SK-N-SH treated with all-trans-retinoic acid at 6 μM for 48 hours (cell line): Measurements from ENCODE around the gene KLHDC7B.

Source experiments
- ATAC-seq: fragments of 200-7000 bp; cut with Tn5 transposase; 3 replicates; pipeline ENCODE4 v1.9.1; 2020; ENCODE audit warnings: mild to moderate bottlenecking, moderate library complexity
- ARNTL ChIP-seq: fragments of 450-650 bp; formaldehyde crosslinking; IDR thresholded peaks from 2 replicates; pipeline ENCODE4 v1.5.0; 2020; ENCODE audit warnings: low read depth, mild to moderate bottlenecking, moderate library complexity, borderline replicate concordance
- BACH2 ChIP-seq: fragments of 250-450 bp; sonication (Bioruptor Pico); IDR thresholded peaks from 2 replicates; pipeline ENCODE4 v1.9.0; 2021; ENCODE audit warnings: mild to moderate bottlenecking, borderline replicate concordance
- CSDC2 ChIP-seq: fragments of 250-450 bp; sonication (Bioruptor Pico); IDR thresholded peaks from 2 replicates; pipeline ENCODE4 v1.5.0; 2020; ENCODE audit warnings: mild to moderate bottlenecking, moderate library complexity
- ESRRG ChIP-seq: fragments of 250-450 bp; sonication (Bioruptor Pico); IDR thresholded peaks from 2 replicates; pipeline ENCODE4 v1.6.1; 2021; ENCODE audit warnings: mild to moderate bottlenecking
- GLIS3 ChIP-seq: fragments of 250-450 bp; sonication (Bioruptor Pico); IDR thresholded peaks from 2 replicates; pipeline ENCODE4 v1.5.0; 2020; ENCODE audit warnings: mild to moderate bottlenecking, moderate library complexity
- ISL1 ChIP-seq: fragments of 250-450 bp; sonication (Bioruptor Pico); IDR thresholded peaks from 2 replicates; pipeline ENCODE4 v2.1.2; 2022; ENCODE audit warnings: mild to moderate bottlenecking, moderate library complexity
- OSR1 ChIP-seq: fragments of 250-450 bp; sonication (Bioruptor Pico); IDR thresholded peaks from 2 replicates; pipeline ENCODE4 v1.8.0; 2022; ENCODE audit warnings: moderate library complexity, mild to moderate bottlenecking, inconsistent platforms
- PPARA ChIP-seq: fragments of 250-450 bp; sonication (Bioruptor Pico); IDR thresholded peaks from 2 replicates; pipeline ENCODE4 v1.5.0; 2020; ENCODE audit warnings: mild to moderate bottlenecking, borderline replicate concordance
- RARB ChIP-seq: fragments of 250-450 bp; sonication (Bioruptor Pico); IDR thresholded peaks from 2 replicates; pipeline ENCODE4 v1.8.0; 2021; ENCODE audit warnings: mild to moderate bottlenecking, moderate library complexity
- SNAI2 ChIP-seq: fragments of 250-450 bp; sonication (Bioruptor Pico); IDR thresholded peaks from 2 replicates; pipeline ENCODE4 v1.5.0; 2020; ENCODE audit warnings: mild to moderate bottlenecking, moderate library complexity
- TCF4 ChIP-seq: fragments of 250-450 bp; sonication (Bioruptor Pico); IDR thresholded peaks from 2 replicates; pipeline ENCODE4 v1.8.0; 2021; ENCODE audit warnings: mild to moderate bottlenecking, moderate library complexity, borderline replicate concordance
- TOX ChIP-seq: fragments of 250-450 bp; sonication (Bioruptor Pico); IDR thresholded peaks from 2 replicates; pipeline ENCODE4 v1.8.0; 2021; ENCODE audit warnings: mild to moderate bottlenecking, moderate library complexity, borderline replicate concordance
- ZC3H10 ChIP-seq: fragments of 250-450 bp; sonication (Bioruptor Pico); IDR thresholded peaks from 2 replicates; pipeline ENCODE4 v1.5.1; 2021; ENCODE audit warnings: mild to moderate bottlenecking, moderate library complexity
- ZFP3 ChIP-seq: fragments of 250-450 bp; sonication (Bioruptor Pico); IDR thresholded peaks from 2 replicates; pipeline ENCODE4 v1.5.0; 2020; ENCODE audit warnings: mild to moderate bottlenecking, moderate library complexity
- ZFP30 ChIP-seq: fragments of 450-650 bp; formaldehyde crosslinking; IDR thresholded peaks from 2 replicates; pipeline ENCODE4 v1.5.0; 2022; ENCODE audit warnings: mild to moderate bottlenecking, moderate library complexity
- ZNF565 ChIP-seq: fragments of 450-650 bp; formaldehyde crosslinking; conservative IDR thresholded peaks from 2 replicates; pipeline ENCODE4 v1.5.0; 2020; ENCODE audit warnings: low read depth, mild to moderate bottlenecking, moderate library complexity
- ZNF70 ChIP-seq: fragments of 450-650 bp; formaldehyde crosslinking; IDR thresholded peaks from 2 replicates; pipeline ENCODE4 v1.5.0; 2020; ENCODE audit warnings: mild to moderate bottlenecking, moderate library complexity
- ZNF8 ChIP-seq: fragments of 450-650 bp; formaldehyde crosslinking; IDR thresholded peaks from 2 replicates; pipeline ENCODE4 v1.5.0; 2020; ENCODE audit warnings: mild to moderate bottlenecking, moderate library complexity
- TF ChIP-seq, protein P1 (sequence below): fragments of 250-450 bp; sonication (Bioruptor Pico); IDR thresholded peaks from 2 replicates; pipeline ENCODE4 v1.5.0; 2020; ENCODE audit warnings: mild to moderate bottlenecking, moderate library complexity
- TF ChIP-seq, protein P2 (sequence below): fragments of 250-450 bp; sonication (Bioruptor Pico); IDR thresholded peaks from 2 replicates; pipeline ENCODE4 v1.8.0; 2020; ENCODE audit warnings: mild to moderate bottlenecking, moderate library complexity, borderline replicate concordance
- TF ChIP-seq, protein P3 (sequence below): fragments of 250-450 bp; sonication (Bioruptor Pico); IDR thresholded peaks from 2 replicates; pipeline ENCODE4 v1.8.0; 2021; ENCODE audit warnings: low read depth, mild to moderate bottlenecking, moderate library complexity, borderline replicate concordance
- TF ChIP-seq, protein P4 (sequence below): fragments of 250-450 bp; sonication (Bioruptor Pico); IDR thresholded peaks from 2 replicates; pipeline ENCODE4 v1.5.1; 2020; ENCODE audit warnings: low read depth, mild to moderate bottlenecking, moderate library complexity
- TF ChIP-seq, protein P5 (sequence below): fragments of 250-450 bp; sonication (Bioruptor Pico); IDR thresholded peaks from 2 replicates; pipeline ENCODE4 v1.5.1; 2021; ENCODE audit warnings: mild to moderate bottlenecking, moderate library complexity

Gene KLHDC7B

DNA sequence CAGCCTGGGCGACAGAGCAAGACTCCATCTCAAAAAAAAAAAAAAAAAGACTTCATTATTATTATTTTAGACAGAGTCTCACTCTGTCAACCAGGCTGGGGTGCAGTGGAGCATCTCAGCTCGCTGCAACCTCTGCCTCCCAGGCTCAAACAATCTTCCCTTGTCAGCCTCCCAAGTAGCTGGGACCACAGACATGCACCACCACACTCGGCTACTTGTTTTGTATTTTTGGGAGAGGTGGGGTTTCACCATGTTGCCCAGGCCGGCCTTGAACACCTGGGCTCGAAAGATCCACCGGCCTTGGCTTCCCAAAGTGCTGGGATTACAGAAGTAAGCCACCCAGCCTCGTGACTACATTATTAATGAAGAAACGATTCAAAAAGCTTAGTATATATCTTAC is 10.6 kb upstream of the KLHDC7B start:
- TF ChIP-seq, protein P1, sequence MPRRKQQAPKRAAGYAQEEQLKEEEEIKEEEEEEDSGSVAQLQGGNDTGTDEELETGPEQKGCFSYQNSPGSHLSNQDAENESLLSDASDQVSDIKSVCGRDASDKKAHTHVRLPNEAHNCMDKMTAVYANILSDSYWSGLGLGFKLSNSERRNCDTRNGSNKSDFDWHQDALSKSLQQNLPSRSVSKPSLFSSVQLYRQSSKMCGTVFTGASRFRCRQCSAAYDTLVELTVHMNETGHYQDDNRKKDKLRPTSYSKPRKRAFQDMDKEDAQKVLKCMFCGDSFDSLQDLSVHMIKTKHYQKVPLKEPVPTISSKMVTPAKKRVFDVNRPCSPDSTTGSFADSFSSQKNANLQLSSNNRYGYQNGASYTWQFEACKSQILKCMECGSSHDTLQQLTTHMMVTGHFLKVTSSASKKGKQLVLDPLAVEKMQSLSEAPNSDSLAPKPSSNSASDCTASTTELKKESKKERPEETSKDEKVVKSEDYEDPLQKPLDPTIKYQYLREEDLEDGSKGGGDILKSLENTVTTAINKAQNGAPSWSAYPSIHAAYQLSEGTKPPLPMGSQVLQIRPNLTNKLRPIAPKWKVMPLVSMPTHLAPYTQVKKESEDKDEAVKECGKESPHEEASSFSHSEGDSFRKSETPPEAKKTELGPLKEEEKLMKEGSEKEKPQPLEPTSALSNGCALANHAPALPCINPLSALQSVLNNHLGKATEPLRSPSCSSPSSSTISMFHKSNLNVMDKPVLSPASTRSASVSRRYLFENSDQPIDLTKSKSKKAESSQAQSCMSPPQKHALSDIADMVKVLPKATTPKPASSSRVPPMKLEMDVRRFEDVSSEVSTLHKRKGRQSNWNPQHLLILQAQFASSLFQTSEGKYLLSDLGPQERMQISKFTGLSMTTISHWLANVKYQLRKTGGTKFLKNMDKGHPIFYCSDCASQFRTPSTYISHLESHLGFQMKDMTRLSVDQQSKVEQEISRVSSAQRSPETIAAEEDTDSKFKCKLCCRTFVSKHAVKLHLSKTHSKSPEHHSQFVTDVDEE (CRISPR knock-in tag), result no peak
- TF ChIP-seq ZNF8 (CRISPR knock-in tag), result no peak
- TF ChIP-seq PPARA, result no peak
- TF ChIP-seq ZNF565 (CRISPR knock-in tag), result no peak
- TF ChIP-seq ESRRG (CRISPR knock-in tag), result no peak
- no peak for TF ChIP-seq ZC3H10 (CRISPR knock-in tag)
- TF ChIP-seq CSDC2 (CRISPR knock-in tag), result no peak
- TF ChIP-seq GLIS3 (CRISPR knock-in tag), result no peak
- TF ChIP-seq ZNF70 (CRISPR knock-in tag), result no peak
- TF ChIP-seq, protein P2, sequence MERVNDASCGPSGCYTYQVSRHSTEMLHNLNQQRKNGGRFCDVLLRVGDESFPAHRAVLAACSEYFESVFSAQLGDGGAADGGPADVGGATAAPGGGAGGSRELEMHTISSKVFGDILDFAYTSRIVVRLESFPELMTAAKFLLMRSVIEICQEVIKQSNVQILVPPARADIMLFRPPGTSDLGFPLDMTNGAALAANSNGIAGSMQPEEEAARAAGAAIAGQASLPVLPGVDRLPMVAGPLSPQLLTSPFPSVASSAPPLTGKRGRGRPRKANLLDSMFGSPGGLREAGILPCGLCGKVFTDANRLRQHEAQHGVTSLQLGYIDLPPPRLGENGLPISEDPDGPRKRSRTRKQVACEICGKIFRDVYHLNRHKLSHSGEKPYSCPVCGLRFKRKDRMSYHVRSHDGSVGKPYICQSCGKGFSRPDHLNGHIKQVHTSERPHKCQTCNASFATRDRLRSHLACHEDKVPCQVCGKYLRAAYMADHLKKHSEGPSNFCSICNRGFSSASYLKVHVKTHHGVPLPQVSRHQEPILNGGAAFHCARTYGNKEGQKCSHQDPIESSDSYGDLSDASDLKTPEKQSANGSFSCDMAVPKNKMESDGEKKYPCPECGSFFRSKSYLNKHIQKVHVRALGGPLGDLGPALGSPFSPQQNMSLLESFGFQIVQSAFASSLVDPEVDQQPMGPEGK (CRISPR knock-in tag), result no peak
- no peak for TF ChIP-seq TOX (CRISPR knock-in tag)
- no peak for TF ChIP-seq ZFP3 (CRISPR knock-in tag)
- TF ChIP-seq OSR1 (CRISPR knock-in tag), result no peak
- TF ChIP-seq, protein P3, sequence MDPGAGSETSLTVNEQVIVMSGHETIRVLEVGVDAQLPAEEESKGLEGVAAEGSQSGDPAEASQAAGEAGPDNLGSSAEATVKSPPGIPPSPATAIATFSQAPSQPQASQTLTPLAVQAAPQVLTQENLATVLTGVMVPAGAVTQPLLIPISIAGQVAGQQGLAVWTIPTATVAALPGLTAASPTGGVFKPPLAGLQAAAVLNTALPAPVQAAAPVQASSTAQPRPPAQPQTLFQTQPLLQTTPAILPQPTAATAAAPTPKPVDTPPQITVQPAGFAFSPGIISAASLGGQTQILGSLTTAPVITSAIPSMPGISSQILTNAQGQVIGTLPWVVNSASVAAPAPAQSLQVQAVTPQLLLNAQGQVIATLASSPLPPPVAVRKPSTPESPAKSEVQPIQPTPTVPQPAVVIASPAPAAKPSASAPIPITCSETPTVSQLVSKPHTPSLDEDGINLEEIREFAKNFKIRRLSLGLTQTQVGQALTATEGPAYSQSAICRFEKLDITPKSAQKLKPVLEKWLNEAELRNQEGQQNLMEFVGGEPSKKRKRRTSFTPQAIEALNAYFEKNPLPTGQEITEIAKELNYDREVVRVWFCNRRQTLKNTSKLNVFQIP (CRISPR knock-in tag), result no peak
- TF ChIP-seq, protein P4, sequence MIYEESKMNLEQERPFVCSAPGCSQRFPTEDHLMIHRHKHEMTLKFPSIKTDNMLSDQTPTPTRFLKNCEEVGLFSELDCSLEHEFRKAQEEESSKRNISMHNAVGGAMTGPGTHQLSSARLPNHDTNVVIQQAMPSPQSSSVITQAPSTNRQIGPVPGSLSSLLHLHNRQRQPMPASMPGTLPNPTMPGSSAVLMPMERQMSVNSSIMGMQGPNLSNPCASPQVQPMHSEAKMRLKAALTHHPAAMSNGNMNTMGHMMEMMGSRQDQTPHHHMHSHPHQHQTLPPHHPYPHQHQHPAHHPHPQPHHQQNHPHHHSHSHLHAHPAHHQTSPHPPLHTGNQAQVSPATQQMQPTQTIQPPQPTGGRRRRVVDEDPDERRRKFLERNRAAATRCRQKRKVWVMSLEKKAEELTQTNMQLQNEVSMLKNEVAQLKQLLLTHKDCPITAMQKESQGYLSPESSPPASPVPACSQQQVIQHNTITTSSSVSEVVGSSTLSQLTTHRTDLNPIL (CRISPR knock-in tag), result no peak
- TF ChIP-seq SNAI2, result no peak
- no peak for TF ChIP-seq BACH2 (CRISPR knock-in tag)
- TF ChIP-seq ZFP30 (CRISPR knock-in tag), result no peak
- no peak for TF ChIP-seq RARB (CRISPR knock-in tag)
- no peak for TF ChIP-seq ARNTL (CRISPR knock-in tag)
- no peak for ATAC-seq

DNA sequence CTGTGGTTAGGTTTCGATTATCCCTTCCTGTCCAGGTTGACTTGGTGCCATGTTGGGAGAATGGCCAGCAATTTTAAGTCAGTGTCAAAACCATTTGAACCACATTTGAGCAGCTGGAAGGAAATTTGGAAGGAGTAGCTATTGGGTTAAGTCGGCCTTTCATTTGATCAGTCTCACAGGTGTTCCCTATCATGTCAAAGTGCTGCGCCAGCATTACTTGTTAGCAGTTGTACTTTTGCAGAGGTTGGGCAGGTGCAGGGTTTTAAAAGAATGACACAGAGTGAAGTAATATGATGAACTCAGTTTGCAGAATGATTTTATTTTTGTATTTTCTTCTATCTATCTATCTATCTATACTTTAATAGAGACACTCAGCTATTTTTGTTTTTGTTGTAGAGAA is 9.5 kb upstream of the KLHDC7B start:
- ATAC-seq, result no peak
- no peak for TF ChIP-seq ZFP30 (CRISPR knock-in tag)
- no peak for TF ChIP-seq ZFP3 (CRISPR knock-in tag)
- TF ChIP-seq TCF4 (CRISPR knock-in tag), result no peak
- TF ChIP-seq, protein P5, sequence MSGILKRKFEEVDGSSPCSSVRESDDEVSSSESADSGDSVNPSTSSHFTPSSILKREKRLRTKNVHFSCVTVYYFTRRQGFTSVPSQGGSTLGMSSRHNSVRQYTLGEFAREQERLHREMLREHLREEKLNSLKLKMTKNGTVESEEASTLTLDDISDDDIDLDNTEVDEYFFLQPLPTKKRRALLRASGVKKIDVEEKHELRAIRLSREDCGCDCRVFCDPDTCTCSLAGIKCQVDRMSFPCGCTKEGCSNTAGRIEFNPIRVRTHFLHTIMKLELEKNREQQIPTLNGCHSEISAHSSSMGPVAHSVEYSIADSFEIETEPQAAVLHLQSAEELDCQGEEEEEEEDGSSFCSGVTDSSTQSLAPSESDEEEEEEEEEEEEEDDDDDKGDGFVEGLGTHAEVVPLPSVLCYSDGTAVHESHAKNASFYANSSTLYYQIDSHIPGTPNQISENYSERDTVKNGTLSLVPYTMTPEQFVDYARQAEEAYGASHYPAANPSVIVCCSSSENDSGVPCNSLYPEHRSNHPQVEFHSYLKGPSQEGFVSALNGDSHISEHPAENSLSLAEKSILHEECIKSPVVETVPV (CRISPR knock-in tag), result no peak
- no peak for TF ChIP-seq ISL1 (CRISPR knock-in tag)
- TF ChIP-seq, protein P2 (CRISPR knock-in tag), result no peak
- no peak for TF ChIP-seq ZNF8 (CRISPR knock-in tag)
- no peak for TF ChIP-seq ESRRG (CRISPR knock-in tag)
- no peak for TF ChIP-seq SNAI2
- TF ChIP-seq OSR1 (CRISPR knock-in tag), result no peak
- TF ChIP-seq, protein P1 (CRISPR knock-in tag), result no peak
- no peak for TF ChIP-seq GLIS3 (CRISPR knock-in tag)
- no peak for TF ChIP-seq ZNF70 (CRISPR knock-in tag)
- TF ChIP-seq TOX (CRISPR knock-in tag), result no peak
- TF ChIP-seq CSDC2 (CRISPR knock-in tag), result no peak
- TF ChIP-seq ZC3H10 (CRISPR knock-in tag), result no peak
- TF ChIP-seq, protein P3 (CRISPR knock-in tag), result no peak
- TF ChIP-seq ZNF565 (CRISPR knock-in tag), result no peak
- no peak for TF ChIP-seq BACH2 (CRISPR knock-in tag)
